Measurements from ENCODE around the gene PIGU. TPM values are rescaled to one million over a fixed set of nuclear protein-coding genes. Genes with fewer than 3 reads are reported as not detected.

PIGU gene
- total RNA-seq, 4 donors from 2014 or later: 13.6 to 21.7 (median 16.2) TPM

GRCh38 chr20:34543463-34544056, 133.3 kb downstream of the PIGU start:
- Histone ChIP-seq H3K4me3 (no peak overlapping the region), H3K4me1 (peaks cover 3% of the 10 kb centered on the region), H3K9me3 (no peaks in the 10 kb centered on the region), H3K27ac (no peak overlapping the region), H3K36me3 (peaks cover 38% of the 10 kb centered on the region), H3K27me3 (no peaks in the 10 kb centered on the region)
- TF ChIP-seq POLR2A (IDR thresholded peaks at IDR 0.05) (no peak), CTCF (IDR thresholded peaks at IDR 0.05) (no peak), EP300 (IDR thresholded peaks at IDR 0.05) (no peak), POLR2AphosphoS5 (IDR thresholded peaks at IDR 0.05) (no peak)
- WGBS: 69% methylated on average over 10 of the region's 12 CpGs
- DNase-seq (ENCODE audit: low spot score in 2 of 2): no peak

- H3K36me3 ChIP-seq: peaks cover 42% of the 10 kb centered on the region
- H3K27me3 ChIP-seq: no peaks in the 10 kb centered on the region
- no peak overlapping the region for H3K4me3 ChIP-seq
- no peak overlapping the region for H3K27ac ChIP-seq
- no peak for TF ChIP-seq CTCF (IDR thresholded peaks at IDR 0.05)
- no peak for TF ChIP-seq EP300 (IDR thresholded peaks at IDR 0.05)
- TF ChIP-seq POLR2AphosphoS5 (IDR thresholded peaks at IDR 0.05): no peak
- no peak for TF ChIP-seq POLR2A (IDR thresholded peaks at IDR 0.05)
- H3K9me3 ChIP-seq: no peaks in the 10 kb centered on the region
- WGBS: 83% methylated on average over 6 of the region's 6 CpGs
- H3K4me1 ChIP-seq: peaks cover 3% of the 10 kb centered on the region
- DNase-seq (ENCODE audit: low spot score in 2 of 2): no peak
Measured at GRCh38 chr20:34542439-34542838, 134.5 kb downstream of the PIGU start.

GRCh38 chr20:34541917-34542316, 135.0 kb downstream of the PIGU start:
- peaks cover 47% of the 10 kb centered on the region for H3K36me3 ChIP-seq
- no peak for DNase-seq (ENCODE audit: low spot score in 2 of 2)
- no peak overlapping the region for H3K4me3 ChIP-seq
- no peaks in the 10 kb centered on the region for H3K27me3 ChIP-seq
- H3K27ac ChIP-seq: no peak overlapping the region
- H3K9me3 ChIP-seq: no peaks in the 10 kb centered on the region
- 77% methylated on average over 16 of the region's 16 CpGs for WGBS
- peaks cover 3% of the 10 kb centered on the region for H3K4me1 ChIP-seq
- TF ChIP-seq POLR2AphosphoS5 (IDR thresholded peaks at IDR 0.05): no peak
- no peak for TF ChIP-seq EP300 (IDR thresholded peaks at IDR 0.05)
- TF ChIP-seq CTCF (IDR thresholded peaks at IDR 0.05): no peak
- TF ChIP-seq POLR2A (IDR thresholded peaks at IDR 0.05): no peak

- TF ChIP-seq POLR2A (IDR thresholded peaks at IDR 0.05) (no peak), CTCF (IDR thresholded peaks at IDR 0.05) (no peak), EP300 (IDR thresholded peaks at IDR 0.05) (no peak), POLR2AphosphoS5 (IDR thresholded peaks at IDR 0.05) (no peak)
- peaks cover 3% of the 10 kb centered on the region for H3K4me1 ChIP-seq
- WGBS: 73% methylated on average over 13 of the region's 13 CpGs
- H3K4me3 ChIP-seq: no peak overlapping the region
- no peak for DNase-seq (ENCODE audit: low spot score in 2 of 2)
- H3K27ac ChIP-seq: no peak overlapping the region
- H3K9me3 ChIP-seq: no peaks in the 10 kb centered on the region
- H3K27me3 ChIP-seq: no peaks in the 10 kb centered on the region
- H3K36me3 ChIP-seq: peaks cover 52% of the 10 kb centered on the region
Measured at GRCh38 chr20:34541264-34541901, 135.5 kb downstream of the PIGU start.

- no peaks in the 10 kb centered on the region for H3K9me3 ChIP-seq
- no peak for DNase-seq (ENCODE audit: low spot score in 2 of 2)
- WGBS: 79% methylated on average over 15 of the region's 15 CpGs
- no peak overlapping the region for H3K27ac ChIP-seq
- peaks cover 3% of the 10 kb centered on the region for H3K4me1 ChIP-seq
- no peak for TF ChIP-seq POLR2AphosphoS5 (IDR thresholded peaks at IDR 0.05)
- TF ChIP-seq CTCF (IDR thresholded peaks at IDR 0.05): no peak
- TF ChIP-seq EP300 (IDR thresholded peaks at IDR 0.05): no peak
- no peak for TF ChIP-seq POLR2A (IDR thresholded peaks at IDR 0.05)
- no peaks in the 10 kb centered on the region for H3K27me3 ChIP-seq
- H3K4me3 ChIP-seq: no peak overlapping the region
- H3K36me3 ChIP-seq: peaks cover 59% of the 10 kb centered on the region
Measured at GRCh38 chr20:34540596-34541263, 136.2 kb downstream of the PIGU start.
